OCI-LY3 (cell line): ENCODE results near the gene CUX1.

Experiments used
- CTCF ChIP-seq: fragments of 200-600, 300-600 bp; sonication (generic); IDR thresholded peaks from 2 replicates; pipeline ENCODE4 v1.5.1; 2014; ENCODE audit warnings: antibody characterized with exemption, low read length, low read depth
- EZH2phosphoT487 ChIP-seq: fragments of 200-600 bp; shearing (Covaris generic); IDR thresholded peaks from 2 replicates; pipeline ENCODE4 v1.6.1; 2018; ENCODE audit warnings: antibody characterized with exemption, mixed run types, low read depth

GRCh38 chr7:102115181-102115580 lies 297.8 kb downstream of the CUX1 start:
- no peak for TF ChIP-seq CTCF
- TF ChIP-seq EZH2phosphoT487, result no peak
